ENCODE results near the gene RUNX2. TPM values are rescaled to one million over a fixed set of nuclear protein-coding genes. Genes with fewer than 3 reads are reported as not detected.

Gene RUNX2
- total and polyA plus RNA-seq, 9 of the 15 experiments (the other 6 are each of a cell fraction or from before 2014, with no cell fraction given), result 0.29 to 1.00 (median 0.43) TPM

DNA sequence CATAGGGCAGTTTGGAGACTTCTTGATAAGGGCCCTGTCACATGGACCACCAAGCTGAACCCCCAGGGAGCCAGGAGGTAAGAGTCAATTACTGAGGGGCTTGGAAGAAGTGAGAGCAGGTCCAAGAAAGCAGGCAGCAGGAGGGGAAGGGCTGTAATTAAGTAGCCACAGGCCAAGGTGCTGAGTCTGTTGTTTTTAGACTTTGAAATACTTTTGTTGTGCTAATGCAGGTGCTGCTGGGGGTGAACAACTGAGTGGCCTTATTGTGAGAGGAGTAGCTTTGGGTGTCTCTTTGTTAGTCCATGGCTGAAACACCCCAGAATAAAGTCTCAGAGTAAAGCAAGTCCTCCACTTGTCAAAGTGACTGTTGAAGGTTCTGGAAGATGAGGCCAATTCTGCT is 316.6 kb downstream of the RUNX2 start:
- H3K27ac ChIP-seq (ENCODE audit: extremely low read depth, low read depth, low read length), result no peak overlapping the region
- no peaks in the 10 kb centered on the region for H3K36me3 ChIP-seq (ENCODE audit: control insufficient read depth, insufficient read depth, low read length)
- H3K4me2 ChIP-seq (ENCODE audit: insufficient read depth, low read length), result no peak overlapping the region
- H3K9me3 ChIP-seq (replicated peaks; ENCODE audit: control insufficient read depth, insufficient read depth, low read depth, low read length), result no peaks in the 10 kb centered on the region
- no peaks in the 10 kb centered on the region for H3K4me1 ChIP-seq (replicated peaks in 1 of 2; ENCODE audit: control insufficient read depth in 2 of 2, insufficient read depth in 2 of 2, low read length in 2 of 2)
- intact Hi-C loops (cut with micrococcal nuclease), result loop anchor here (10.0 kb wide), 1 partner anchor 280 kb away; no protein-coding TSS in a partner anchor
- H3K27me3 ChIP-seq (ENCODE audit: control insufficient read depth in 2 of 2, insufficient read depth in 2 of 2, low read length in 2 of 2), result peaks cover 45 to 57% of the 10 kb centered on the region in 2 experiments
- H3K79me2 ChIP-seq (ENCODE audit: control insufficient read depth, insufficient read depth, low read length), result no peaks in the 10 kb centered on the region
- H3K9me1 ChIP-seq (ENCODE audit: control insufficient read depth, insufficient read depth, low read length), result no peaks in the 10 kb centered on the region
- no peak for ATAC-seq
- no peaks in the 10 kb centered on the region for H4K20me1 ChIP-seq (replicated peaks; ENCODE audit: control insufficient read depth, insufficient read depth, low read length)
- no TSS peak for BruUV-seq (replicated peaks)
- no peak for FAIRE-seq
- no peak overlapping the region for H3K9ac ChIP-seq (ENCODE audit: insufficient read depth in 1 of 2, low read depth in 2 of 2, low read length in 2 of 2)
- no peak overlapping the region for H2AFZ ChIP-seq (ENCODE audit: low read depth, low read length)
- no peak overlapping the region for H3K4me3 ChIP-seq
- POLR2A ChIA-PET, result no interaction called here
- DNase-seq (ENCODE audit: extremely low read depth in 1 of 4, low spot score in 3 of 4), result no peak
- TF ChIP-seq KLF10 (CRISPR knock-in tag; IDR thresholded peaks at IDR 0.05) (no peak), ZNF699 (CRISPR knock-in tag; IDR thresholded peaks at IDR 0.05; ENCODE audit: insufficient replicate concordance) (no peak), GTF2E2 (tag; IDR thresholded peaks at IDR 0.05) (no peak), TGIF2 (CRISPR knock-in tag; IDR thresholded peaks at IDR 0.05) (no peak), KHSRP (IDR thresholded peaks at IDR 0.05) (no peak), FOXJ3 (CRISPR knock-in tag; IDR thresholded peaks at IDR 0.05) (no peak), ETV1 (tag; conservative IDR thresholded peaks at IDR 0.05; ENCODE audit: low read depth) (no peak), NUFIP1 (IDR thresholded peaks at IDR 0.05; ENCODE audit: partially characterized antibody) (no peak), ZC3H8 (IDR thresholded peaks at IDR 0.05) (no peak), HMG20A (CRISPR knock-in tag; conservative IDR thresholded peaks at IDR 0.05) (no peak), ZNF717 (CRISPR knock-in tag; IDR thresholded peaks at IDR 0.05) (no peak), ZNF764 (CRISPR knock-in tag; IDR thresholded peaks at IDR 0.05; ENCODE audit: low read depth) (no peak)
- TF ChIP-seq, protein P1, sequence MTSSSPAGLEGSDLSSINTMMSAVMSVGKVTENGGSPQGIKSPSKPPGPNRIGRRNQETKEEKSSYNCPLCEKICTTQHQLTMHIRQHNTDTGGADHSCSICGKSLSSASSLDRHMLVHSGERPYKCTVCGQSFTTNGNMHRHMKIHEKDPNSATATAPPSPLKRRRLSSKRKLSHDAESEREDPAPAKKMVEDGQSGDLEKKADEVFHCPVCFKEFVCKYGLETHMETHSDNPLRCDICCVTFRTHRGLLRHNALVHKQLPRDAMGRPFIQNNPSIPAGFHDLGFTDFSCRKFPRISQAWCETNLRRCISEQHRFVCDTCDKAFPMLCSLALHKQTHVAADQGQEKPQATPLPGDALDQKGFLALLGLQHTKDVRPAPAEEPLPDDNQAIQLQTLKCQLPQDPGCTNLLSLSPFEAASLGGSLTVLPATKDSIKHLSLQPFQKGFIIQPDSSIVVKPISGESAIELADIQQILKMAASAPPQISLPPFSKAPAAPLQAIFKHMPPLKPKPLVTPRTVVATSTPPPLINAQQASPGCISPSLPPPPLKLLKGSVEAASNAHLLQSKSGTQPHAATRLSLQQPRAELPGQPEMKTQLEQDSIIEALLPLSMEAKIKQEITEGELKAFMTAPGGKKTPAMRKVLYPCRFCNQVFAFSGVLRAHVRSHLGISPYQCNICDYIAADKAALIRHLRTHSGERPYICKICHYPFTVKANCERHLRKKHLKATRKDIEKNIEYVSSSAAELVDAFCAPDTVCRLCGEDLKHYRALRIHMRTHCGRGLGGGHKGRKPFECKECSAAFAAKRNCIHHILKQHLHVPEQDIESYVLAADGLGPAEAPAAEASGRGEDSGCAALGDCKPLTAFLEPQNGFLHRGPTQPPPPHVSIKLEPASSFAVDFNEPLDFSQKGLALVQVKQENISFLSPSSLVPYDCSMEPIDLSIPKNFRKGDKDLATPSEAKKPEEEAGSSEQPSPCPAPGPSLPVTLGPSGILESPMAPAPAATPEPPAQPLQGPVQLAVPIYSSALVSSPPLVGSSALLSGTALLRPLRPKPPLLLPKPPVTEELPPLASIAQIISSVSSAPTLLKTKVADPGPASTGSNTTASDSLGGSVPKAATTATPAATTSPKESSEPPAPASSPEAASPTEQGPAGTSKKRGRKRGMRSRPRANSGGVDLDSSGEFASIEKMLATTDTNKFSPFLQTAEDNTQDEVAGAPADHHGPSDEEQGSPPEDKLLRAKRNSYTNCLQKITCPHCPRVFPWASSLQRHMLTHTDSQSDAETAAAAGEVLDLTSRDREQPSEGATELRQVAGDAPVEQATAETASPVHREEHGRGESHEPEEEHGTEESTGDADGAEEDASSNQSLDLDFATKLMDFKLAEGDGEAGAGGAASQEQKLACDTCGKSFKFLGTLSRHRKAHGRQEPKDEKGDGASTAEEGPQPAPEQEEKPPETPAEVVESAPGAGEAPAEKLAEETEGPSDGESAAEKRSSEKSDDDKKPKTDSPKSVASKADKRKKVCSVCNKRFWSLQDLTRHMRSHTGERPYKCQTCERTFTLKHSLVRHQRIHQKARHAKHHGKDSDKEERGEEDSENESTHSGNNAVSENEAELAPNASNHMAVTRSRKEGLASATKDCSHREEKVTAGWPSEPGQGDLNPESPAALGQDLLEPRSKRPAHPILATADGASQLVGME (CRISPR knock-in tag; IDR thresholded peaks at IDR 0.05), result no peak
- TF ChIP-seq, protein P2, sequence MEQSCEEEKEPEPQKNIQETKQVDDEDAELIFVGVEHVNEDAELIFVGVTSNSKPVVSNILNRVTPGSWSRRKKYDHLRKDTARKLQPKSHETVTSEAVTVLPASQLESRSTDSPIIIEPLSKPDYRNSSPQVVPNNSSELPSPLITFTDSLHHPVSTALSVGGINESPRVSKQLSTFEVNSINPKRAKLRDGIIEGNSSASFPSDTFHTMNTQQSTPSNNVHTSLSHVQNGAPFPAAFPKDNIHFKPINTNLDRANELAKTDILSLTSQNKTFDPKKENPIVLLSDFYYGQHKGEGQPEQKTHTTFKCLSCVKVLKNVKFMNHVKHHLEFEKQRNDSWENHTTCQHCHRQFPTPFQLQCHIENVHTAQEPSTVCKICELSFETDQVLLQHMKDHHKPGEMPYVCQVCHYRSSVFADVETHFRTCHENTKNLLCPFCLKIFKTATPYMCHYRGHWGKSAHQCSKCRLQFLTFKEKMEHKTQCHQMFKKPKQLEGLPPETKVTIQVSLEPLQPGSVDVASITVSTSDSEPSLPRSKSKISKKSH (CRISPR knock-in tag; IDR thresholded peaks at IDR 0.05), result no peak
- in situ Hi-C loops (cut with MboI), result no loop called here
- CTCF ChIA-PET (ENCODE audit: low intra/inter-chr PET ratio), result no interaction called here

Measured in K562 (cell line).